ENCODE measurements around the gene FER1L5.

Gene FER1L5

GRCh38 chr2:96669539-96670215 lies 27.1 kb downstream of the FER1L5 start:
- H3K27ac ChIP-seq, result no peak overlapping the region
- DNase-seq (ENCODE audit: low read depth, low spot score), result no peak

GRCh38 chr2:96679848-96680247 lies 37.3 kb downstream of the FER1L5 start:
- no peak overlapping the region for H3K27ac ChIP-seq
- no peak for DNase-seq (ENCODE audit: low read depth, low spot score)

- H3K27ac ChIP-seq, result no peak overlapping the region
- no peak for DNase-seq (ENCODE audit: low read depth, low spot score)
Measured at GRCh38 chr2:96680561-96681141, 38.1 kb downstream of the FER1L5 start.

GRCh38 chr2:96681540-96681939 lies 39.0 kb downstream of the FER1L5 start:
- DNase-seq (ENCODE audit: low read depth, low spot score), result no peak
- no peak overlapping the region for H3K27ac ChIP-seq

- H3K27ac ChIP-seq, result no peak overlapping the region
Measured at GRCh38 chr2:96683307-96683706, 40.7 kb downstream of the FER1L5 start.

GRCh38 chr2:96683972-96684820 lies 41.6 kb downstream of the FER1L5 start:
- no peak for DNase-seq (ENCODE audit: low read depth, low spot score)
- H3K27ac ChIP-seq, result no peak overlapping the region

More at GRCh38 chr2:96683307-96683706, 40.7 kb downstream of the FER1L5 start:
- no peak for DNase-seq (ENCODE audit: low read depth, low spot score)

- DNase-seq (ENCODE audit: low read depth, low spot score), result no peak
- no peak overlapping the region for H3K27ac ChIP-seq
Measured at GRCh38 chr2:96684883-96685576, 42.5 kb downstream of the FER1L5 start.

GRCh38 chr2:96685577-96686459 lies 43.3 kb downstream of the FER1L5 start:
- DNase-seq (ENCODE audit: low read depth, low spot score), result no peak
- H3K27ac ChIP-seq, result no peak overlapping the region

- no peak for DNase-seq (ENCODE audit: low read depth, low spot score)
- H3K27ac ChIP-seq, result no peak overlapping the region
Measured at GRCh38 chr2:96687266-96687665, 44.7 kb downstream of the FER1L5 start.

- no peak overlapping the region for H3K27ac ChIP-seq
- no peak for DNase-seq (ENCODE audit: low read depth, low spot score)
Measured at GRCh38 chr2:96687711-96688640, 45.4 kb downstream of the FER1L5 start.

GRCh38 chr2:96688649-96689430 lies 46.3 kb downstream of the FER1L5 start:
- DNase-seq (ENCODE audit: low read depth, low spot score), result no peak
- no peak overlapping the region for H3K27ac ChIP-seq

GRCh38 chr2:96689431-96689991 lies 46.9 kb downstream of the FER1L5 start:
- no peak for DNase-seq (ENCODE audit: low read depth, low spot score)
- H3K27ac ChIP-seq, result no peak overlapping the region

GRCh38 chr2:96690306-96691021 lies 47.9 kb downstream of the FER1L5 start:
- no peak for DNase-seq (ENCODE audit: low read depth, low spot score)
- no peak overlapping the region for H3K27ac ChIP-seq

GRCh38 chr2:96691022-96691612 lies 48.6 kb downstream of the FER1L5 start:
- no peak overlapping the region for H3K27ac ChIP-seq
- DNase-seq (ENCODE audit: low read depth, low spot score), result no peak

- no peak for DNase-seq (ENCODE audit: low read depth, low spot score)
- H3K27ac ChIP-seq, result no peak overlapping the region
Measured at GRCh38 chr2:96692094-96692971, 49.8 kb downstream of the FER1L5 start.
